Activated CD4-positive, CD25-positive, alpha-beta regulatory T cell treated with anti-CD3 and anti-CD28 coated beads, Interleukin-2, amount 50 U/mL, for 16 hours (primary cell): ENCODE measurements around the gene AKIRIN2.
"Not testable (repeated sequence)": the region's sequence is repeated elsewhere in the genome, so short reads cannot be mapped to it uniquely, and the experiment has no call there.

Source experiments
- DNase-seq: peaks from one replicate; pipeline ENCODE4 v3.0.0-alpha.2; 2020; ENCODE audit warnings: low read depth, low spot score

Gene AKIRIN2

GRCh38 chr6:87687893-87688292, 14.1 kb downstream of the AKIRIN2 start:
- not testable (repeated sequence) for DNase-seq

- no peak for DNase-seq
These were observed 14.7 kb downstream of the AKIRIN2 start for GRCh38 chr6:87687296-87687695.

DNA sequence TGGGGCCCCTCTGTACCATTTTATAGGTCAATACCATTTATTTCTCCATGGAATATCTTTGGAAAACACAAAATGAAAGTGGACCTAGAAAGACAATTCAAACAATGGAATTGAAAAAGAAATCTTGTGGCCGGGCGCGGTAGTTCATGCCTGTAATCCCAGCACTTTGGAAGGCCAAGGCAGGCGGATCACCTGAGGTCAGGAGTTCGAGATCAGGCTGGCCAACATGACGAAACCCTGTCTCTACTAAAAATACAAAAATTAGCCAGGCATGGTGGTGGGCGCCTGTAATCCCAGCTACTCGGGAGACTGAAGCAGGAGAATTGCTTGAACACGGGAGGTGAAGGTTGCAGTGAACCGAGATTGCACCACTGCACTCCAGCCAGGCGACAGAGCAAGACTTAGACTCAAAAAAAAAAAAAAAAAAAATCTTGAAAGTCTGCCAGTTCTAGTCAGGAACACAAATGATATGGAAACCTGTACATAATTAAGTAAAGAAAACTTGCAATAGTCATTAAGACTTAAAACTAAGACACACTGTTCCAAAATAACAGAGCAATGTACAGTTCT, 15.3 kb downstream of the AKIRIN2 start:
- DNase-seq: not testable (repeated sequence)

DNA sequence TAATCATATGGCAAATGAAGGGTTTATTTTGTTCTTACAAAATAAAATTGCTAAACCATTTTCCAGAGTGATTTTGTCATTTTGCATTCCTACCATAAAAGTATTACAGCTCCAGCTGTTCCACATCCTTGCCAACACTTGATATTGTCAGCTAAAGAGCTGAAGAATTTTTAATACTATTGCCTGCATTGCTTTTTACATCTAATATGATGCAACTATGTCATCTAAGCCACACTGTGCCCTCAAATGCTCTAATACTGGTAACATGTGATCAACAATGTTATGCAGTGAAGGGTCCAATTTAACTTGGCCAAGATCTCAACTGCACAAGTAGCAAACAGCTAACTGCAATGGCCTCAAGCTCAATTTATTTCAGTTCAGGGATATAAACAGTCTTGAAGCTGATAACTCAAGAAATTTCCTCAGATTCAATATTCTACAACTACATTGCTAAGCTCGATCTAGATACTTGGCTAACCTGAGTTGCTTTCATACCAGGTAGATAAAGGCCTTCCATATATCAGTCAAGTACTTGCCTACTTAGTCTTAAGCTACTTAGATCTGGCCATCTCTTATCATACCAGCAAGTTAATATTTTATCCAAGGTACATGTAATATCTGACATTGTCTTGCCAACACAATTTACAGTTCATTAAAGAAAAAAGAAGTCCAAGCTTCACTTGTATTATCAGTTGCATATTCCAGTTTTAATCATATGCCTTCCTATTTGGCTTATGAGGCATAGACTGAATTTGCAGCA, 17.0 kb downstream of the AKIRIN2 start:
- no peak for DNase-seq

- no peak for DNase-seq
These were observed 18.1 kb downstream of the AKIRIN2 start for GRCh38 chr6:87683890-87684289.

DNA sequence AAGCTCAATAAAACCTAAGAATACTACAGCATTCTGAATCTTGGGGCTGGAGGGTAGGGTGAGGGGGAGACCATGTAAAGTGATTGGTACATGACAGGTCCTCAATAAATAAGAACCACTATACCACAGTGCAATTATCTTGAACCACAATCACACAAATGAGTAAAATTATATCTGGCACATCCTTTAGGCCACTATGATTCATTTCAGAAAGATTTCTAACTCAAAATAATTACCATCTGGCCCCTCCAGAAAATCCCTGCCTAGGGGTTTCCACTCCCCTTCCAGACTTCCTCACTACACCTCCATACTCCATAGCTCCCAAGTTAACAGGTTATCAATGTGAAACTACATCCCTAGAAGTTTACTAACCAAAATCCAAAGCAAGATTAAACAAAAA, 19.7 kb downstream of the AKIRIN2 start:
- no peak for DNase-seq

DNA sequence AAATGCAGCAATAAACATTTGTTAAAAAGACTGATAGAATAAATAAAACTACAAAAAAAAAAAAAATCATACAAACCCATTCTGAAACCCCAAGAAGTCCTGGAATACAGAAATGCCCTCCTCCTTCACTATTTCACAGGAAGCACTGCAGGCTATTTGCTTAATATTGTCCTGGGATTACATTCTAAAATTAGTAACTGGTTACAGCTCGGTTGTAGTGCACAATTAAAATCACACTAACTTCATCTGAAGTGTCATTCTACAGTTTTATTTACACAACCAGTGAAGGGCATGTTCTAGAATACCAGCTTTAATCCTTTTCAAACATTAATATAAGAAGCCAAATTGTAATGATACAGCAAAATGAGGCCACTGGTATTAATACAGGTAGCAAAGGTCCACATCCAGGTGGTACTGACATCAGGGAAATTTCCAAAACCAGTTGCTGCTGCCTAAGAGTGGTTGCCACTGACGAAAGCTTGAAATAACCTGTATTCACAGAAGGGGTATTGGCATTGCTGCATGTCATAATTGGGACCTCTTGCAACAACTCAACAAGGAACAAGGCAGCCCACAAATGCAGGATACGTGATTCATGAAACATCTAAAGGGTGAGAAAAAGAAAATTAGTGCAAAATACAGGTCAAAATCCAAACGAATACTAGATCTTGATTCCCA, 26.9 kb downstream of the AKIRIN2 start:
- no peak for DNase-seq

GRCh38 chr6:87674290-87674689, 27.7 kb downstream of the AKIRIN2 start:
- DNase-seq: no peak

DNA sequence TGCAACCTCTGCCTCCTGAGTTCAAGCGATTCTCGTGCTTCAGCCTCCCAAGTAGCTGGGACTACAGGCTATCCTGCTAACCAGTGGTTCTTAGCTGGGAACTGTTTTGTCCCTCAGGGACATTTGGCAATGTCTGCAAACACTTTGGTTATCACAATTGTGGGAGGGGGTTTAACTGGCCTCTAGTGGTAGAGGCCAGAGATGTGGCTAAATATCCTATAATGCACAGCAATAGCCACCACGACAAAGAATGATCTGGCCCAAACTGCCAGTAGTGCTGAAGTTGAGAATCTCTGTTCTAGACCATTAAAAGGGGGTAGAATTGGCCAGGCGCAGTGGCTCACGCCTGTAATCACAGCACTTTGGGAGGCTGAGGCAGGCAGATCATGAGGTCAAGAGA, 28.8 kb downstream of the AKIRIN2 start:
- DNase-seq: no peak

DNA sequence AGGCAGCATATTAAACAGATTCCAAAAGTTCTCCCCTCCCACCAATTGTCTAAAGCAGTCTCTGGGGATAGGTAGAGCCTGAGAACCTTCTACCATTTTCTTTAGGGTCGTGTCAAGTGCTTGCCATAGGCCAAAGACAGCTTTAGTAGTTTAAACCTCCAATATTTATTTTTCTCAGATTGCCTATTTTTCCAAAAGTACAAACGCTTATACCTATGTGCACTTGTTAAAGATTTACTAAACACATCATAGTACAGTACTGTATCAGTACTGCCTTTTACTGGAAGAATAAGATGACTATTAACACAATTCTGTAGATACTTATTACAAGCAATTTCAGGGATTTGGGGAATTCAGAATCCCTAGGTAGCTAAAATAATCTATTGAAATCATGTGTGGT, 29.4 kb downstream of the AKIRIN2 start:
- no peak for DNase-seq

GRCh38 chr6:87671555-87672029, 30.4 kb downstream of the AKIRIN2 start:
- DNase-seq: no peak

DNA sequence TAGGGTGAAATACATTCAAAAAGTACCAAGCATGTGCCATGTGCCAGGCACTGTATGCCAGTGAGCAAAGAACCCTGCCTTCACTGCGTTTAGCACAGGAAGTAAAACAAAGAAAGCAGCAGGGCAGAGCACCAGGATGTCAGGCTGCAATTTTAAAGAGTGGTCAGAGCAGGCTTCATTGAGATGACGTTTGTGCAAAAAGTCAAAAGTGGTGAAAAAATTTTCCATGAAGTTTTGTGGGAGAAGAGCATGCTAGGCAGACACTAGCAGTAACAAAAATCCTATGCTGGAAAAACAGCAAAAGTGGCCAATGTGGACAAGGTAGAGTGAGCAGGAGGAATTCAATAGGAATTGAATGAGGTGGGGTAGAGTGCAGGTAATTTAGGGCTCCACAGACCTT, 31.3 kb downstream of the AKIRIN2 start:
- no peak for DNase-seq

GRCh38 chr6:87669051-87669450, 33.0 kb downstream of the AKIRIN2 start:
- DNase-seq: no peak

DNA sequence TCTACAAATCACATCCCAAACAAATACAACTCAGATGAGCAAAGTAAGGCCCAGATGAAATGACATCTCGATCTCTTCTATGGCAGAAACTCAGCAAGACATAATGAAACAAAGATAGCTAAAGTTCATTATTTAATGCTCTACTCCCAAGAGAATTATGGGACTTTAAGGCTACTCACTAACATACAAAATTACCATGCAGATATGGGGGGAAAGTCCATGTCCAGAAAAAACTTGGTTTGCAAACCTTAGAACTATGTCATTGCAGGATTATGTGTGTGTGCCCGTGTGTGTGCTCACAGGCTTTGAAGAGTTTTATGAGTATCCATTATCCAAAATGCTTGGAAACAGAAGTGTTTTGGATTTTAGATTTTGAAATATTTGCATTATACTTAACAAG, 34.0 kb downstream of the AKIRIN2 start:
- no peak for DNase-seq

GRCh38 chr6:87667032-87667431, 35.0 kb downstream of the AKIRIN2 start:
- DNase-seq: no peak

DNA sequence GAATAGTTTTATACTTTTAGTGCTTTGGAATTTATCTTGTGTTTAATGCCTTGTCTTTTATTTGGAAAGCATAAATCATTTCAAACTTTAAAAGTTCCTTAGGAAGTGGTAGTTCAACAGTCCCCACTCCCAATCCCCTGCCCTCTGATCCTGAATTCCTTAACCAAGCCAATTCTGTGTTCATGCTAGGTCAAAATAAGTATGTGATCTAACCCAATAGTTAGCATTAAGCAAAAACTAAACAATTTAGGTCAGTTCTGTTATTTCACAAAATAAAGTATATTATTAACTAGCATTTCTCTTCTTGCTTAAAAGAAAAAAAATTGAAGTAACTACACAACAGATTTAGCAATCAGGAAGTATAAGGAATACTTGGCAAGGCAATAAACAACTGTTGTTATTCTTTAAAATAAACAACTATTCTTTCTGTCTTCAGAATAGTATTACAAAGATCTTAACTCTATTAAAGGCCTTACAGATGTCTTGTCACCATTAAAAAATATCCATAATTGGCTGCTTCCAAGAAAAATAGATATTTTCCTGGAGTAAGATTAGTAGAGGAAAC, 37.0 kb downstream of the AKIRIN2 start:
- DNase-seq: no peak

- no peak for DNase-seq
These were observed 38.6 kb downstream of the AKIRIN2 start for GRCh38 chr6:87663434-87663833.

DNA sequence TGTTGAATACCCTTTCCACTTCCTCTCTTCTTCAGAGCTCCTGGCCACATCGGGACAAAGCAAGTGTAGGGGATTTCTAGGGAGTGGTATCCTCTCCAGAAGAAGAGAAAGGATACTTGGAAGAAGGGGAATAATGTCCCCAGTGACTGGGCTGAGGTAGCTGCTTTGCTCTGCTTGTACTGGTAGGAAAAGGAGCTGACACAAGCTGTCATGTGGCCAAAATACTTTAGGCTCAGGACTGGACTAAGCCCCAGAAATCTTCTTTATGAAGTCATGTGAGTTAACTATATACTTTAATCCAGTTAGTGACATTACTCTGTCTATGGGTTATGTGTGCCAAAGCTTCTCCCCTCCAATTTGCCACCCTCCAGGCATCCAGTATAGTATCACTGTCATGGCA, 40.5 kb downstream of the AKIRIN2 start:
- no peak for DNase-seq

- DNase-seq: no peak
These were observed 41.0 kb downstream of the AKIRIN2 start for GRCh38 chr6:87661016-87661415.

GRCh38 chr6:87660226-87660911, 41.7 kb downstream of the AKIRIN2 start:
- no peak for DNase-seq

DNA sequence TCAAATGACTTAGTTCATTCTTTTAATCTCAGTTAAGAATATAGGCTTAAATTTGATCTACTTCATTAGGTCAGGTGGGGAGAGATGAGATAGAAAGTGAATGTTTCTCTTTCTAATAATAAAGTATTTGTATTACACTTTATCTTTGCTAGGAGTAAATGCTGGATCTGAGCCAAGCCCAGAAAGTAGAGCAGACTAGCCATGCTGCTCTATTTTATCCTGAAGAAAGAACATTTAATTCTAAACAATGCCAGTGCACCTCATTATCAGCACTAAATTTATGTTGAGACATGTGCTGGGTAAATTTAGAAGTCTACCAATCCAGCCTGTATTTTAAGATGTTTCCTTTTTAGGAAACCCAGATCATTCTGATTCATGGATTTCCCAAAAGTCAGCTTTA, 43.5 kb downstream of the AKIRIN2 start:
- DNase-seq: no peak

- DNase-seq: no peak
These were observed 45.2 kb downstream of the AKIRIN2 start for GRCh38 chr6:87656857-87657256.
